Adipose tissue (tissue), 3 donors: ENCODE data around the gene GOLGA1. TPM values are rescaled to one million over a fixed set of nuclear protein-coding genes. Genes with fewer than 3 reads are reported as not detected.
"Not testable (repeated sequence)": the region's sequence is repeated elsewhere in the genome, so short reads cannot be mapped to it uniquely, and the experiment has no call there.

Experiments
- H3K27ac ChIP-seq: one replicate; pipeline ENCODE4 v1.5.1; 2013; ENCODE audit warnings: low read depth, low read length
- WGBS, 3 donors: extraction: QIAGEN DNeasy Blood & Tissue Kit; methylation state at CpG; one replicate each; pipeline ENCODE4 v1.1.7; 2013; 5-methylcytosine and 5-hydroxymethylcytosine counted together
- polyA plus RNA-seq, 3 donors: library from polyadenylated mRNA; stranded (reverse); fragments of 200-250 nt; gene quantifications; one replicate each; pipeline ENCODE4 v1.2.3, GENCODE V29; 2013
- donor health status: healthy with polysubstance abuse.
- donor health status: Bipolar disorder and iron deficiency.
- donor health status: healthy.

Gene GOLGA1
- polyA plus RNA-seq, 3 donors, result 6.4 to 10.0 (median 8.2) TPM

DNA sequence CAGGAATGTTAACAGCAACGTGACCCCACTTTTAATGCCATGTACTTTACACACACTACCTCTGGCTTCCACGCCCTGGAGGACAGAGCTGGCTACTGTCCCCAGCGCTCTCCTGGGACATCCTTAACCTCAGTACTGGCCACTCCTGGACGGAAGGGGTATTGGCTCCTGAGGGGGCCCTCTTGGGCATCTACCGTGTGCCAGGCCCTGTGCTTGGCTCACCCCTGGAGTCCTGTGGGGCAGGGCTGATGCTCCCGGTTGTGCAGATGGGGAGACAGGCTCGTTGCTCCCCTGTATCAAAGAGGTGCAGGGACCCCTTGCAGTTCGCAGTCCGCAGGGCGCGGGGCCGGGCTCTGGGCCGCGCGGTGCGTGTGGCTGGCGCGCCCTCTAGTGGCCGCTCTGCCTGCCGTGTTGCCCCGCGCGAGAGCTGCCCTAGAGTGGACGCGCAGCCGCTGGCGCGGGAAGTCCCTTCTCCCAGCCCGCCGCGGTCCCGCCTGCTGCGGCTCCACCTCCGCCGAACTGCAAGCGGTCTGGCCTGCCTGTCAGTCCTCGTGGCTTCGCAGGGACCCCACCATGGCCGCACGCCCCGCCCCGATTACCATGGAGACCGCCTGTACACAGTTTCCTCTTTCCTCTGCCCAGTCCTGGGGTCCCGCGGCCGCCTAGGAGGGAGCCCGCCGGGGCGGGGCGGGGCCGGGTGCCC, 87.9 kb downstream of the GOLGA1 start, which contains the start of gene WDR38:
Gene WDR38 (plus strand): TSS at position 632 of the 703 bp plus-strand sequence. CDS start 72 bp downstream, outside the sequence.
- no peak within 1 kb of the TSS for H3K27ac ChIP-seq
- 1 to 2% (median 1%) methylated on average over 46 to 51 of the region's 51 CpGs for WGBS, 3 donors

DNA sequence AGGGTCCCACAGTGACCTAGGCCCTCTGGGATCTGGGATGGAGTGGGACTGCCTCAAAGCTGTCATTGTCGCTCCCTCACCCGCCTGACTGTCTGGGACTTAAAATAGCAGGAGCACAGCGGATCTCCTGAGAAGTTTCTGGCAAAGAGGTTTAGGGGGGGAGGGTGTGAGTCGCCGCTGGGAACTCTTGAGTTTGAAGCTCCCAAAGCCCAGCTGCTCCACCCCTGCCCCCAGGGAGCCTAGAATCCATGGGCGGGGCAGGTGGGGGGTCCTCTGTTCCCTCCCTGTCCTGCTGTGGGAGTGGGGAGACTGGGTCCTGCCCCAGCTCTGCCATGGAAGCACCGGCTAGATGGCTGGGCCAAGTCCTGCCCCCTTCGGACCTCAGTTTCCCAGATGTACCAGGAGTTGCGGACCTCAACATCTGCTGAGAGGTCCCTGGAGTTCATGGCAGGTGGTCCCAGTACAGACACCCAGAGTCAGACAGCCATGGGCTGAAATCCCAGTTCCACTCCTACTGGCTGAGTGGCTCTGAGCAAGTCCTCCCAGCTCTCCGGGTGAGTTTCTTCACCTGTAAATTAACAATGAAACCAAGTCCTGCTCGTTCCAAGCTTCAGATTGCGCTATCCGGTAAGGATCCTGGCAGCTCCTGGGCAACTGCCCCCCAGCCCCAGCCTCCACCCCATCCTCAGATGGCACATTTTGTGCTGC, 88.6 kb downstream of the GOLGA1 start:
- no peak overlapping the region for H3K27ac ChIP-seq
- 53 to 67% (median 60%) methylated on average over 13 of the region's 13 CpGs for whole genome bisulfite sequencing, 3 donors

DNA sequence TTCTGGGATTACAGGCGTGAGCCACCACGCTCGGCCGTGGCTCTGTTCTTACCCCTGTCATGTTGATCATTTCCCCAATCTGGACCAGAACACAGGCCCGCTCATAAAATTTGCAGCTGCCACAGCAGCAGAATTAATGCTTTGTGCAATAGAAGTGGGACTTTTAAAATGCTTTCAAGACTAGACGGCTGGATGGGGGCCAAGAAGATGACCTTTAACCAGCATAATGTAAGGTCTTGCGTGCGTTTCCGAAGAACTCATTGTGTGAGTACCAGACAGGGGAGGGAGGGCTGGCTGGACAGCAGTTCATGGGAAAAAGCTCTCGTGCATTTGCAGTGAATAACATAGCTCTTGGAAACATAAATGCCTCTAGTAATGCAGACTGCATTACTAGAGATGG, 91.1 kb downstream of the GOLGA1 start:
- 50 to 65% (median 52%) methylated on average over 10 of the region's 10 CpGs for WGBS, 3 donors
- no peak overlapping the region for H3K27ac ChIP-seq

DNA sequence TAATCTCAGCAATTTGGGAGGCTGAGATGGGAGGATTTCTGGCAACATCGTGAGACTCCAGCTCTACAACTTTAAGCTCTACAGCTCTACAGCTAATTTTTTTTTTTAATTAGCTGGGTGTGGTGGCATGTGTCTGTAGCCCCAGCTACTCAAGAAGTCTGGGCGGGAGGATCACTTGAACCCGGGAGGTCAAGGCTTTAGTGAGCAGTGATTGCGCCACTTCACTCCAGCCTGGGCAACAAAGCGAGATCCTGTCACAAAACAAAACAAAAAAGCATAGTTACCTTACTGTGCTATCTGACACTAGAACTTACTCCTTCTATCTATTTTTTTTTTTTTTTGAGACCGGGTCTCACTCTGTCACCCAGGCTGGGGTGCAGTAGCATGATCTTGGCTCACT, 93.9 kb downstream of the GOLGA1 start:
- whole genome bisulfite sequencing, 3 donors, result 87 to 94% (median 91%) methylated on average over 6 of the region's 6 CpGs
- no peak overlapping the region for H3K27ac ChIP-seq

DNA sequence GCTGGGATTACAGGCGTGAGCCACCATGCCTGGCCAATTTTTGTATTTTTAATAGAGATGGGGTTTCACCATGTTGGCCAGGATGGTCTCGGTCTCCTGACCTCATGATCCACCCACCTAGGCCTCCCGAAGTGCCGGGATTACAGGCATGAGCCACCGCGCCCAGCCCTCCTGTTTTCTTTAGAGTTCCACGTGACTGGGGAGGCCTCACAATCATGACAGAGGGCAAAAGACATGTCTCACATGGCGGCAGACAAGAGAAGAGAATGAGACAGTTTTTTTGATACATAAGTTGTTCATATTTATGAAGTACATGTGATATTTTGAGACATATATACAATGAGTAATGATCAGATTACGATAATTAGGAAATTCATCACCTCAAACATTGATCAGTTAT, 94.4 kb downstream of the GOLGA1 start:
- not testable (repeated sequence) for H3K27ac ChIP-seq
- 94 to 95% (median 95%) methylated on average over 9 of the region's 9 CpGs for WGBS, 3 donors

DNA sequence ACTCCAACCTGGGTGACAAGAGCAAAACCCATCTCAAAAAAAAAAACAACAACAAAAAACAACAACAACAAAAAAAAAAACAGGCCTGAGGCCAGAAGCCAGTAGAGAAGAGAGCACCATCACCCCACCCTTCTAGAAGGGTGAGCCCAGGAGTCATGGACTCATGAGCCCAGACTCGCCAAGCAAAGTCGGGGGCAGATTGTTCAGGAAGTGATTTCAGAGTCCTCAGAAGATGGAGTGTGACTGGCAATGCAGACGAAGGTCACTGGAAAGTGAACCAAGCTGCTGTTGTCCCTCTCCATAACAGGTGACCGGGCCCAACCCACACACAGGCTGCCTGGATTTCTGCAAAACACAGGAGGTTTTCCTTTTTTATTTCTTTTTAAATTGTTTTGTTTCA, 96.6 kb downstream of the GOLGA1 start:
- H3K27ac ChIP-seq, result no peak overlapping the region
- 67 to 77% (median 75%) methylated on average over 4 of the region's 4 CpGs for WGBS, 3 donors

DNA sequence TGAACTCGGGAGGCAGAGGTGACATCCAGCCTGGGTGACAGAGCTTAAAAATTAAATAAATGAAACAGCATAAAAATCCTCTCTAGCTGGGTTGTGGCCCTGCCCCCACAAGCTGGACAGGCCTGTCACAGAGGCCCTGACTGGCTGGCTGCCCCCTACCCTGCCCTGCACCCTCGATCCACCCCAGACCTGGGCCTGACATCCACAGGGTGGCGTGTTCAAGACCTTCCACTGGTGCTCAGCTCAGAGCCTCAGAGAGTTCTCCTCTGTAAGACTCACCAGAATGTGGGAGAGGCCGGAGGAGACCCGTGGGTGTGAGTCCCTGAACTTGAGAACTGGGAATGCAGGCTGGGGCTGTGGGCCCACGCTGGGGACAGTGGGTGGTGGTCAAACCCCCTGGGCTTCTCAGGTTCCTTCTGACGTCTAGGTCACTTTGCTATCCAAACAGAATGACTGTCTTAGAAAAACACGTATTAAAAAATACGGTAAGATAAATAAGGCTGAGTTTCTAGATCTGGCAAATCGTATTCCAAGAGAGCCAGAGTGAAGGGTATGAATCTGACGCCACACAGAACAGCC, 97.3 kb downstream of the GOLGA1 start:
- WGBS, 3 donors, result 83 to 89% (median 85%) methylated on average over 11 of the region's 11 CpGs
- H3K27ac ChIP-seq, result no peak overlapping the region

DNA sequence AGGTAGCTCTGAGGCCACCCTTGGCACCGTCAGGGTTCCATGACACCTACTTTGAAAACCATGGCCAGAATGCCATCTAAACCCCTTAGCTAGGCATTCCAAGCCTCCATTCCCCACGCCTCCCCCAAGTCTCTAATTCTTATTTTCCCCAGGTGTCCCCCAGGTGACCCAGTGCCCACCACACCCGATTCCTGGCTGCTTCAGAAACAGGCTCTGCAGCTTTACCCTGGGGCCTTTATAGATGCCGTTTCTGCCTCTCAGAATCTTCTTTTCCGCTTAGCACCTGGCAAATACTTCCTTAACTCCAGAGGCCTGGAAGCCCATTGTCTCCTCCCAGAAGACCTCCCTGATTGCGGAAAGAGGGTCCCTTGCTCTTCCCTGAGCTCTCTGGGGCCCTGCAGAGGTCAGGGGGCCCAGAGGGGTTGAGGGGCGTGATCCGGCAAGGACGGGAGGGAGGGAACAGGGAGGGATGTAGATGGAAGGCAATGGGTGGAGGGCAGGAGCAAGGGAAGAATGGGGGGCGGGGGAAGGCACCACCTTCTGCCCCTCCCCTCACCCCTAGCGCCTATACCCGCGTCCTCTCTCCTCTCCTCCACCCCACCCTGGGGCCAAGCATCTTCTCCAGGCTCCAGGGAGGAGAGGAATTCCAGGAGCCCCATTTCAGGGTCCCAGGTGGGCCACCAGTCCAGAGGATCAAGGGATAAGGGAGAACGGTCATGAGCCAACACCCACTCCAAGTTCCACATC, 99.6 kb downstream of the GOLGA1 start:
- 83 to 88% (median 86%) methylated on average over 14 of the region's 14 CpGs for WGBS, 3 donors
- H3K27ac ChIP-seq, result no peak overlapping the region

DNA sequence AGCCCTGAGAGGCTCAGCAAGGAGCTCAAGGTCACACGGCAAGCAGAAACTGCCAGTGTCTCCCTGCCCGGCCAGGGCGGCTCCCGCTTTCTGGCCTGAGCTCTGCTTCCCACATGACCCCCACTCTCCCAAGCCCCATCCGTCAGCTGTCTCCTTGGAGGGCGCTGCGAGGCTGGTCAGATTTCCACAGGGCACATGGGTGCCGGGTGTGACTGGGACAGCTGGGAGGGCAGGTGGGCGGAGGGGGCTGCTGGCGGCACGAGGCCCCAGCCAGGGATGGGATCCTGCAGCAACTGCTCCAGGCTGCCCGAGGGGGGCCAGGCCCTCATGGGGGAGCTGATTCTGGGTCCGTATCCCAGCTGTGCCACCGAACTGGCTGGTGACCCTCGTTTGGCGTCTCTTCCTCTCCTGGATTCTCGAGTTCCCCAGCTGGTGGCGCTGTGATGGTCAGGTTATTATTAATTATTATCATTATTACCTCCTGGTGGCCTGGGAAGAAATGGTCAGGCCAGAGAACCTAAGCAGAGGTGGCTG, 100.5 kb downstream of the GOLGA1 start:
- H3K27ac ChIP-seq, result no peak overlapping the region
- WGBS, 3 donors, result 45 to 78% (median 75%) methylated on average over 18 of the region's 18 CpGs

DNA sequence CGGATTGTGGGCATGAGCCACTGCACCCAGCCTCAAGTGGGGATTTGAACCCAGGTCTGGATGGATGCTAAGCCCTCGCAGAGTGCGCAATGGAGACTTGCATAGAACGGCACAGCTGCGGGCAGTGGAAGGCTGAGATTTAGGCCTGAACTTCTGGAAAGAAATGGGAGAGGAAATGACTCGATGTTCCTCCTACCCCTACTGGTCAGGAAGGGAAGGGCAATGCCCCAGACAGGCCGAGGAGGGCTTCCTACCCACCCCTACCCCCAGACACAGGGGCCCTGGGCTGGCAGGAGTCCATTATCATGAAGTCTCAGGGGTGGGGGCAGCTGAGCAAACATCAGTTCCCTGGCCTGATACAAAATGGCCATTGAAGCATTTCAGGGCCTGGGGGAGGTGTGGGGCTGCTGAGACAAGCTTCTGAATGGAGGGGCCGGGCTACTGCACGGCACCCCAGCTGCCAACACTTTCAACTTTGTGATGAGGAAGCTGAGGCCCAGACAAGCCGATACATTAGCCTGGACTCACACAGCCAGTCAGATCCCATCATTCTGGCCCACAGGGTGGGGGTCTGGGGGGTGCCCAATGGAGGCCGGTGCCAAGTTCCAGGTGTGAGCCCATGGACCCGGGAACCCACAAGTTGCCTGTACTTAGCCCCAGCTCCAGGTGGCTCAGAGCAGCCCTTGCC, 101.1 kb downstream of the GOLGA1 start:
- no peak overlapping the region for H3K27ac ChIP-seq
- WGBS, 3 donors, result 38 to 64% (median 58%) methylated on average over 12 of the region's 12 CpGs

DNA sequence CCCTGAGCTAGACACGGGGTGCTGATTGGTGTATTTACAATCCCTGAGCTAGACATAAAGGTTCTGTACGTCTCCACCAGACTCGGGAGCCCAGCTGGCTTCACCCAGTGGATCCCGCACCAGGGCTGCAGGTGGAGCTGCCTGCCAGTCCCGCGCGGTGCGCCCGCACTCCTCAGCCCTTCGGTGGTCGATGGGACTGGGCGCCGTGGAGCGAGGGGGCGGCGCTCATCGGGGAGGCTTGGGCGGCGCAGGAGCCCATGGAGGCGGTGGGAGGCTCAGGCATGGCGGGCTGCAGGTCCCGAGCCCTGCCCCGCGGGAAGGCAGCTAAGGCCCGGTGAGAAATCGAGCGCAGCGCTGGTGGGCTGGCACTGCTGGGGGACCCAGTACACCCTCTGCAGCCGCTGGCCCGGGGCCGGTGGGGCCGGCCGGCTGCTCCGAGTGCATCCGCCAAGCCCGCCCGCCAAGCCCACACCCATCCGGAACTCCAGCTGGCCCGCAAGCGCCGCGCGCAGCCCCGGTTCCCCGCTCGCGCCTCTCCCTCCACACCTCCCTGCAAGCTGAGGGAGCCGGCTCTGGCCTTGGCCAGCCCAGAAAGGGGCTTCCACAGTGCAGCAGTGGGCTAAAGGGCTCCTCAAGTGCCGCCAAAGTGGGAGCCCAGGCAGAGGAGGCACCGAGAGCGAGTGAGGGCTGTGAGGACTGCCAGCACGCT, 102.2 kb downstream of the GOLGA1 start:
- WGBS, 3 donors, result 56 to 82% (median 60%) methylated on average over 28 to 48 of the region's 52 CpGs
- H3K27ac ChIP-seq, result not testable (repeated sequence)

DNA sequence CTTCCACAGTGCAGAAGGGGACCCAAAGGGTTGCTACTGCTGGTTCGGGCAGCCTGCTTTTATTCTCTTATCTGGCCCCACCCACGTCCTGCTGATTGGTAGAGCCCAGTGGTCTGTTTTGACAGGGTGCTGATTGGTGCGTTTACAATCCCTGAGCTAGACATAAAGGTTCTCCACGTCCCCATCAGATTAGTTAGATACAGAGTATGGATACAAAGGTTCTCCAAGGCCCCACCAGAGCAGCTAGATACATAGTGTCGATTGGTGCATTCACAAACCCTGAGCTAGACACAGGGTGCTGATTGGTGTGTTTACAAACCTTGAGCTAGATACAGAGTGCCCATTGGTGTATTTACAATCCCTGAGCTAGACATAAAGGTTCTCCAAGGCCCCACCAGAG, 102.8 kb downstream of the GOLGA1 start:
- not testable (repeated sequence) for H3K27ac ChIP-seq
- WGBS, 3 donors, result 52 to 84% (median 77%) methylated on average over 5 of the region's 5 CpGs

DNA sequence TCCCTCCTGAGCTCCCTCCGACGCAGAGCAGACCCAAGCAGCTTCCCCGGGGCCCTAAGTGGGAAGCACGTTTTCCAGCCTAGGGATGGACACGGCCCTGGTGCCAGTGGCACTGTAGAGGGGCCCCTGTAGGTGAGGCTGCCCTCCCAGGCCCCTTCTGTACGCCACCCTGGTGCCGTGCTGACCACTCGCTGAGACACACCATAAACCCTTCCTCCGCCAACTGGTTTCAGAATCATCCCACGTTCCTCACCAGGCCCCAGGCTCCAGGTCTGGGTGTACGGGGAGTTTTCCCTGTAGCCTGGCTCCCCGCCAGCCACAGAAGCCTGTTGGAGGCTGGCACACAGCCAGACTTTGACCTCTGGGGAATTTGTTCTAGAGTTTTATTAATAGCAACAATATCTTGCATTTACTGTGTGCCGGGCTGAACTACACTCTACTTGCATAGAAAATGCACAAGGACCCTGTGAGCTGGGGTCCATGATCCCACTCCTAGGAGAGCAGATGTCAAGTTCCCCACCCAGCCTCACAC, 105.8 kb downstream of the GOLGA1 start:
- 17 to 50% (median 41%) methylated on average over 13 of the region's 13 CpGs for WGBS, 3 donors
- no peak overlapping the region for H3K27ac ChIP-seq

DNA sequence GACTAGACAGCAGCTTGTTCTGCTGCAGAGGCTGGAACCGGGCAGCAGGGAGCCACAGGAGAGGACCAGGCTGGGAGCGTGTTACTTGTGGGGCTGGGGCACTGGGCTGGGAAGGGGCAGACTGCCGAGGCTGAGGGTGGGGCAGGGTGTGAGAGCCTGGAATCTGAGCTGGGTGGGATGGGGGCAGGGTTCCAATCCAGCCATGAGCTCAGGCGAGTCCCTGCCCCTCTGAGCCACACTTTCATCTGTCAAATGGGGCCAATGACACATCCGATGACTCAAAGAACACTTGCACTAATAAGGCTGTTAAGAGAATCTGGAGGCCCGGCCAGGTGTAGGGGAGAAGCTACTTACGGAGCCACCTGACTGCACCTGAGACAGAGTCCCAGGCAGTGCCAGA, 106.3 kb downstream of the GOLGA1 start:
- H3K27ac ChIP-seq, result no peak overlapping the region

DNA sequence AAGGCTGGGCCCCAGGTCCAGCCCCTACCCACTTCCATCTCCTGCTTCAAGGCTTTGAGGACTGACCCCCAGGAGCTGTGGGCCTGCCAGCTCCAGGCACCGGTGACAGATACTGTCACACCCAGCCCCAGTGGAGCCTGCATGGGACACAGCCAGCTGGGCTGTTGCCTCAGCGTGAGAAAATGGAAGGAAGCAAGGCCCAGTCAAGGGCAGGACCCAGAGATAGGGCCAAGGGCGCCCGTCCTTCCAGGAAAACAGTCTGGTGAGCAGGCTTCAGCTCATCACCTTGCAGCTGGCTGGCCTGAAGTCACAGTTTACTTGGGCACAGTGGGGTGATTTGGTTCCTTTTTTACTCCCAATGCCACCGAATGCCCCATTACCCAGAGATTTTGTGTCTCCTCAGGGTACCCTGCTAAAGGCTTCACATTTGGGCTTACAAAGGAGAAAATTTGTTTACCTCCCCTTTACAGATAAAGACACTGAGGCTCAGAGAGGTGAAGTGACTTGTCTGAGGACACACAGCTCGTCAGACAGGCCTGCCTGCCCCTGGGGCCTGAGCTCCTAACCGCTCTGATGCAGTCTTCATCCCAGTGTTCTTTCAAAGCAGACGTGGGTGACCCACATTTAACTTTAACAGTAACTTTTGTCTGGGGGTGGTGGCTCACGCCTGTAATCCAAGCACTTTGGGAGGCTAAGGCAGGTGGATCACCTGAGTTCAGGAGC, 109.1 kb downstream of the GOLGA1 start:
- no peak overlapping the region for H3K27ac ChIP-seq
- 49 to 52% (median 50%) methylated on average over 9 of the region's 9 CpGs for WGBS, 3 donors

More for the DNA sequence above, 106.3 kb downstream of the GOLGA1 start:
- 59 to 74% (median 63%) methylated on average over 7 of the region's 7 CpGs for WGBS, 3 donors

DNA sequence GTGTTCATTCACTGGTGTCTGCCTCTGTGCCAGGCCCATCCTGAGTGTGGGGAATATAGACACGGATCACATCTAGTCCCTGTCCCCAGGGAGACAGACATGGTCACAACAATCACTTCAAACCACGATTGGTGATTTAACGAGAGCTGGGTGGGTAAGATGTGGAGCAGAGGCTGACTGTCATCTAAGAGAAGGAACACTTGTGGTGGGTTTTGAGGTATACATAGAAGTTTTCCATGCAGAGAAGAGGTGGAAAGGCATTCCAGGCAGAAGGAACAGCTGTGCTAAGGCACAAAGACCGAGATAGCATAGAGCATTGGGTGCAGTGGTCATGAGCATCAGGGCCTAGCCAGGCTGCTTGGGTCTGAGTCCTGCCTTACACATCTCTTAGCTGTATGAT, 110.3 kb downstream of the GOLGA1 start:
- no peak overlapping the region for H3K27ac ChIP-seq
- WGBS, 3 donors, result 68 to 70% (median 69%) methylated on average over 4 of the region's 4 CpGs

DNA sequence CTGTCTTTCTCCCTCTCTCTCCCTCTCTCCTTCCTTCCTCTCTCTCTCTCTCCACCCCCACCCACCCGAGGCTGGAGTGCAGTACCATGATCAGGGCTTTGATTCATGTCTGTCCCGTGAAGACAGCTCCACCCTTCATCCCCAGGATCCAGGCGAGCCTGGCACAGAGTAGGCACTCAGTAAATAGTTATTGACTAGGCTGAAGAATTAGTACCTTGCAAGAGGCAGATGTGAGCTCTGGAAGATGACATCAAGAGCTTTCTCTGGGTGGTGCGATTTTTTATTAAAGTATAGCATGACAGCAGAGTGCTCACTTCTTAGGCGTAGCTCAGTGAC, 111.6 kb downstream of the GOLGA1 start:
- WGBS, 3 donors, result 49 to 71% (median 53%) methylated on average over 5 of the region's 5 CpGs

More for the DNA sequence above, 111.6 kb downstream of the GOLGA1 start:
- no peak overlapping the region for H3K27ac ChIP-seq
